A549 (cell line): ENCODE results near the gene ZNF501. TPM values are rescaled to one million over a fixed set of nuclear protein-coding genes. Genes with fewer than 3 reads are reported as not detected.

Experiments used
- polyA plus RNA-seq, 4 experiments: library from polyadenylated mRNA; depleted of rRNA in 3 of 4; stranded (reverse); fragments of >200 nt; fragmentation: RNase III in 1 of 4; extraction: RNeasy Plus Mini Kit Qiagen cat#74134 plus additional on column Dnase treatment in 1 of 4; gene quantifications; 2 replicates in 3 of 4; 3 replicates in 1 of 4; pipeline ENCODE4 v1.2.3, GENCODE V29; 2011 to 2017

ZNF501 gene
- polyA plus RNA-seq, 2 of the 4 experiments (the other 2 are of a cell fraction), result 0.03 to 0.09 TPM

Other genes with a start within 250 kb of the ZNF501 start
- gene ZKSCAN7, start 174.4 kb upstream of the ZNF501 start, polyA plus RNA-seq (2011; rRNA removed), result not detected in 2 replicates
- not detected in 3 replicates for gene ZKSCAN7, start 174.4 kb upstream of the ZNF501 start, polyA plus RNA-seq (2017; fragmentation: RNase III; extraction: RNeasy Plus Mini Kit Qiagen cat#74134 plus additional on column Dnase treatment)
- gene ZNF660, start 144.7 kb upstream of the ZNF501 start, polyA plus RNA-seq (2011; rRNA removed), result not detected in 2 replicates
- gene ZNF660, start 144.7 kb upstream of the ZNF501 start, polyA plus RNA-seq (2017; fragmentation: RNase III; extraction: RNeasy Plus Mini Kit Qiagen cat#74134 plus additional on column Dnase treatment), result not detected in 3 replicates
- gene ZNF197, start 104.6 kb upstream of the ZNF501 start, polyA plus RNA-seq (2011; rRNA removed), result 3.7 TPM in 2 replicates
- gene ZNF197, start 104.6 kb upstream of the ZNF501 start, polyA plus RNA-seq (2017; fragmentation: RNase III; extraction: RNeasy Plus Mini Kit Qiagen cat#74134 plus additional on column Dnase treatment), result 2.8 to 2.9 TPM (median 2.9 TPM) in 3 replicates
- gene ZNF35, start 80.9 kb upstream of the ZNF501 start, polyA plus RNA-seq (2011; rRNA removed), result 4.8 and 5.0 TPM in 2 replicates
- 3.8 to 4.1 TPM (median 3.9 TPM) in 3 replicates for gene ZNF35, start 80.9 kb upstream of the ZNF501 start, polyA plus RNA-seq (2017; fragmentation: RNase III; extraction: RNeasy Plus Mini Kit Qiagen cat#74134 plus additional on column Dnase treatment)
- gene ZNF502, start 17.0 kb upstream of the ZNF501 start, polyA plus RNA-seq (2011; rRNA removed), result 3.3 TPM in 2 replicates
- gene ZNF502, start 17.0 kb upstream of the ZNF501 start, polyA plus RNA-seq (2017; fragmentation: RNase III; extraction: RNeasy Plus Mini Kit Qiagen cat#74134 plus additional on column Dnase treatment), result 1.5 to 1.8 TPM (median 1.7 TPM) in 3 replicates
- 13.3 and 16.6 TPM in 2 replicates for gene KIAA1143, start 32.0 kb downstream of the ZNF501 start, polyA plus RNA-seq (2011; rRNA removed)
- 10.1 to 10.8 TPM (median 10.6 TPM) in 3 replicates for gene KIAA1143, start 32.0 kb downstream of the ZNF501 start, polyA plus RNA-seq (2017; fragmentation: RNase III; extraction: RNeasy Plus Mini Kit Qiagen cat#74134 plus additional on column Dnase treatment)
- gene KIF15, start 32.2 kb downstream of the ZNF501 start, polyA plus RNA-seq (2011; rRNA removed), result 6.8 and 13.5 TPM in 2 replicates
- gene KIF15, start 32.2 kb downstream of the ZNF501 start, polyA plus RNA-seq (2017; fragmentation: RNase III; extraction: RNeasy Plus Mini Kit Qiagen cat#74134 plus additional on column Dnase treatment), result 7.7 to 8.7 TPM (median 8.4 TPM) in 3 replicates
- 18.0 and 22.8 TPM in 2 replicates for gene TMEM42, start 132.3 kb downstream of the ZNF501 start, polyA plus RNA-seq (2011; rRNA removed)
- 7.7 to 10.0 TPM (median 9.3 TPM) in 3 replicates for gene TMEM42, start 132.3 kb downstream of the ZNF501 start, polyA plus RNA-seq (2017; fragmentation: RNase III; extraction: RNeasy Plus Mini Kit Qiagen cat#74134 plus additional on column Dnase treatment)
- 0.01 and 0.03 TPM in 2 replicates for gene TGM4, start 145.0 kb downstream of the ZNF501 start, polyA plus RNA-seq (2011; rRNA removed)
- gene TGM4, start 145.0 kb downstream of the ZNF501 start, polyA plus RNA-seq (2017; fragmentation: RNase III; extraction: RNeasy Plus Mini Kit Qiagen cat#74134 plus additional on column Dnase treatment), result not detected in 3 replicates
- gene ZDHHC3, start 246.5 kb downstream of the ZNF501 start, polyA plus RNA-seq (2011; rRNA removed), result 57.7 and 84.7 TPM in 2 replicates
- gene ZDHHC3, start 246.5 kb downstream of the ZNF501 start, polyA plus RNA-seq (2017; fragmentation: RNase III; extraction: RNeasy Plus Mini Kit Qiagen cat#74134 plus additional on column Dnase treatment), result 28.7 to 30.9 TPM (median 30.0 TPM) in 3 replicates
- gene EXOSC7, start 246.6 kb downstream of the ZNF501 start, polyA plus RNA-seq (2011; rRNA removed), result 53.9 and 68.4 TPM in 2 replicates
- 58.7 to 61.8 TPM (median 59.1 TPM) in 3 replicates for gene EXOSC7, start 246.6 kb downstream of the ZNF501 start, polyA plus RNA-seq (2017; fragmentation: RNase III; extraction: RNeasy Plus Mini Kit Qiagen cat#74134 plus additional on column Dnase treatment)